Ishikawa (cell line): ENCODE measurements around the gene MBOAT7.

Source experiments
- CEBPB ChIP-seq: IDR thresholded peaks from 2 replicates; pipeline ENCODE4 v1.6.1; 2012
- TAF1 ChIP-seq: IDR thresholded peaks from 2 replicates; pipeline ENCODE4 v1.6.1; 2012; ENCODE audit warnings: low read depth, mild to moderate bottlenecking
- TCF12 ChIP-seq: IDR thresholded peaks from 2 replicates; pipeline ENCODE4 v1.6.1; 2012; ENCODE audit warnings: low read depth

GRCh38 chr19:54188215-54188871 lies 1.0 kb downstream of the MBOAT7 start:
- no peak for TF ChIP-seq TAF1
- no peak for TF ChIP-seq TCF12
- no peak for TF ChIP-seq CEBPB
